NCI-H187 treated with DMSO at 0.1 percent for 48 hours (cell line): ENCODE results near the gene CFAP410.
"Not testable (repeated sequence)": the region's sequence is repeated elsewhere in the genome, so short reads cannot be mapped to it uniquely, and the experiment has no call there.

Experiments used
- DNase-seq: peaks from one replicate; lab custom pipeline; 2025; lab: John Stamatoyannopoulos, UW

CFAP410 gene

GRCh38 chr21:44368711-44369446 lies 29.7 kb upstream of the CFAP410 start:
- DNase-seq: no peak

DNA sequence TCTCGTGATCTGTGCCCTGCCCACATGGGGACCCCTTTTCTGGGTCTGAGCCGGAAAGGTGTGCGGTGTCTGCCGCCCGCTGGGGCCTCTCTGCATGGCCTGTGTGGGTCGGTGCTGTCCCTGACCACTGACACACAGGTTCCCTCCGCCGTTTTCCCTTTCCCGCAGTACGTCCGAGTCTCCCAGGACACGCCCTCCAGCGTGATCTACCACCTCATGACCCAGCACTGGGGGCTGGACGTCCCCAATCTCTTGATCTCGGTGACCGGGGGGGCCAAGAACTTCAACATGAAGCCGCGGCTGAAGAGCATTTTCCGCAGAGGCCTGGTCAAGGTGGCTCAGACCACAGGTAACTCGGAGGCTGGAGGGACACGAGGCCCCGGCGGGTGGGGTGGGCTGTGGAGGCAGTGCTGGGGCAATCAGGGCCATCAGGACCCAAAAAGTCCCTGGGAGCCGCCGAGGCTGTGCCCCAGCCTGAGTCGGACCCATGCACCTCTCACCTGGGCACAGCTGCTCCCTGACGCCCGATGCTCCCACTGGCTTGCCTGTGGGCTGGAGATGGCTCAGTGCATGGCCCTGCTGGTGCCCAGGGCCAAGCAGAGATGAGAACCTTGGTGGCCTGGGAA lies 27.5 kb upstream of the CFAP410 start:
- no peak for DNase-seq

- no peak for DNase-seq
Measured at GRCh38 chr21:44365967-44366585, 26.9 kb upstream of the CFAP410 start.

GRCh38 chr21:44365251-44365966 lies 26.2 kb upstream of the CFAP410 start:
- no peak for DNase-seq

- no peak for DNase-seq
Measured at GRCh38 chr21:44364151-44365053, 25.2 kb upstream of the CFAP410 start.

- DNase-seq: no peak
Measured at GRCh38 chr21:44363278-44363677, 24.1 kb upstream of the CFAP410 start.

- not testable (repeated sequence) for DNase-seq
Measured at GRCh38 chr21:44361903-44362302, 22.7 kb upstream of the CFAP410 start.

DNA sequence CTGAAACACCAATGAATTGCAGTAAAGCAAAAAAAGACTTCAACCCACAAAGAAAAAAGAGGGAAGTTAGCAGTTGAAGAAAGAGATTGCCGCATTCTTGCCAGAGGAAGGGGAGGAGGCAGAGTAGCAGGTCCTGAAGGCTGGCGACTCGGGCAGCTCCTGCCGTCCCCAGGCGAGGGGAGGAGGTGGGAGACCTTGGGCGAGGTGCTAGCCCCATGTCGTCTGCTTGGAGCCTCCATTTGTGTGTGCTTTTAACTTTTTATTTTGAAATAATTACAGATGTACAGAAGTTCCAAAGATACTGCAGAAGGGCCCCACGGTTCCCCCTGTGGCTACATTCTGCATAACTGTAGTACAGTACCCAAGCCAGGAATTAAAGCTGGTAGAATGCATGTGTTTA lies 21.0 kb upstream of the CFAP410 start:
- no peak for DNase-seq

- no peak for DNase-seq
Measured at GRCh38 chr21:44359396-44359795, 20.2 kb upstream of the CFAP410 start.

DNA sequence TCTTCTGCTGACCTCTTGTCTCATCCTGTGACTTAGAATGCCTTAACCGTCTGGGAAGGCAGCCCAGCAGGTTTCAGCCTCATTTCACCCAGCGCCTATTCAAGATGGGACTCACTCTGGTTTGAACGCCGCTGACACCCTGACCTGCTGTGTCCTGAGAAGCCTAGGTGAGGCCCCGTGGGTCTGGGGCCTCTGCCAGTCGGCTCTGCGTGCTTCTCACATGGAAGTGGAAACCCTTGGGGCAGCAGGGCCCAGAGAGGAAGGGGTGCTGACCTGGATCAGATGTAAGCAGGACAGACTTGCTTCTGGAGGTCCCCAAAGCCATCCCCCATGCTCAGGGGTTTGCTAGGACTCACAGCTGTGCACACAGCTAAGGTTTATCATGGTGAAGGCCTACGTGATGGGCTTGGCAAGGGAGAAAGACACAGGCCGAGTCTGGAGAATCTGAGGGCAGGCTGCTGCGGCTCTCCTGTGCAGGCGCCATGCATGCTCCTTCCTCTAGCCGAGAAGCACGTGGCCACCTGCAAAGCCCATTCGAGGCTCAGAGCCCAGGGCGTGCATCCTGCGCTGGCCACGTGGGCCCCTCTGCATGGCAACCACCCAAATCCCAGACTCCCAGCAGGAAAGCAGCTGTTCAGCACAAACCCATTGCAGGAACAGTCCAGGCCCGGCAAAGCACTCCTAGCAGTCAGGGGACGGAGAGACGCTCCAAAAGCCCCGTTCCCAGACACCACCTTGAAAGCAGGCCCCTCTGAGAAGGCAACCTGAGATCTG lies 18.1 kb upstream of the CFAP410 start:
- no peak for DNase-seq

DNA sequence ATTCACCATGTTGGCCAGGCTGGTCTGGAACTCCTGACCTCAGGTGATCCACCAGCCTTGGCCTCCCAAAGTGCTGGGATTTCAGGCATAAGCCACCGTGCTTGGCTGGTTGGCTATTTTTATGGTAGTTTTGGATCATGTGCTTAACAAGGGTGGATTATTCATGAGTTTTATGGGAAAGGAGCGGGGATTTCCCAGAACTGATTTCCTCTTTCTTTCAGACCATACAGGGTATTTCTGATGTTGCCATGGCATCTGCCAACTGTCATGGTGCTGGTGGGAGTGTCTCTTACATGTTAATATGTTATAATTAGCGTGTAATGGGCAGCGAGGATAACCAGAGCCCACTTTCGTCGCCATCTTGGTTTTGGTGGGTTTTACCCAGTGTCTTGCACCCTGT lies 17.4 kb upstream of the CFAP410 start:
- DNase-seq: no peak

DNA sequence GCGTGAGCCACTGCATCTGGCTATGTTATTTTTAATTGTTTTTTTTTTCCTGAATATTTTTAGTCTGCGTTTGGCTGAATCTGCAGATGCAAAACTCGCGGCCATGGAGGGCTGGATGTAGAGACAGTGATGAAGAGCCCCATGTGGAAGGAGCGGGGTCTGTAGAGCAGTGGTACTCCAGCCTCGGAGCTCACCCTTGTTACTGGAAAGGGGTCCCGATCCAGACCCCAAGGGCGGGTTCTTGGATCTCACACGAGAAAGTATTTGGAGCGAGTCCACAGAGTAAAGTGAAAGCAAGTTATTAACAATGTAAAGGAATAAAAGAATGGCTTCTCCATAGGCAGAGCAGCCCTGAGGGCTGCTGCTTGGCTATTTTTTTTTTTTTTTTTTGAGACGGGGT lies 17.0 kb upstream of the CFAP410 start:
- no peak for DNase-seq

DNA sequence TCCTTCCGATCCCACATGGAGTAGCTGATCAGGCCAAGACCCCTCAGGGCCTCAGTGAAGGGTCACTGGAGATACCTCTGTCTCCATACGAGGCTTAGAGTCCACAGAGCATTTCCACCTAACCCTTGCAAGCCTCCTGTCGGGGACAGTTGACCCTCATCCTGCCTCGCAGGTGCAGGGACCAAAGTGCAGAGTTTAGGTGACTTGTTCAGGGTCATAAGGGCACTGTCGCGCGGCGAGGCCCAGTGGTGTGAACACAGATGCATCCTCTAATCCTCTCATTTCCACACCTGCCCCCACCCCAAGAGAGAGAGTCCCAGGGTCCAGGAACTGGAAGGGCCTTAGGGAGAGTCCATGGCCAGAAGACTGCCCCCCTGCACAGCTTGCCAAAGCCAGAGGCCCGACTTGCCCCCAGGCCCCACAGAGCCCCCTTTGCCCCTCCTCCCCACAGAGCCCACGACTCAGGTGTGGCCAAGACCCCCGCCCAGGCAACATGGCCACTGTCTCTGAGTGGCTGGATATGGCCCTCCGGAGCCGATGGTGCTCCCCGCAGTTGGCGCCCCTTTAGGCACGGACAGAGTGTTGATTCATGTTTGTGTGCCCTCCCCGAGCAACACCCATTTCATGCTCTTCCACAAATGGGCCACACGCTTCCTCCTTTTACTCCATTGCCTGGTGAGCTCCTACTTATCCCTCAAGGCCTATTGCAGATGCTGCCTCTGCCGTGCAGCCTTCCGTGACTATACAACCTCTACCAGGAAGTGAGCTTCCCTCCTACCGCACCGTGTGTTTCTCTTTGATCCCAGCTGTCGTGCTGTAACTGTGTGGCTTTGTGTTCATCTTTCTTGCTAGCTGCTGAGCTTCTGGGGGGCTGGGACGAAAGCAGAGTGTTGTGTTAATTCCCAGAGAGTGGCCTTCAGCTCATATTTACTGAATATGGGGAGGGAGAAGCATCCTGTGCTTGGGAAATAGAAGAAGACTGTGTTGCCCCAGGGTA lies 15.9 kb upstream of the CFAP410 start:
- no peak for DNase-seq

GRCh38 chr21:44354001-44354405 lies 14.8 kb upstream of the CFAP410 start:
- DNase-seq: no peak

DNA sequence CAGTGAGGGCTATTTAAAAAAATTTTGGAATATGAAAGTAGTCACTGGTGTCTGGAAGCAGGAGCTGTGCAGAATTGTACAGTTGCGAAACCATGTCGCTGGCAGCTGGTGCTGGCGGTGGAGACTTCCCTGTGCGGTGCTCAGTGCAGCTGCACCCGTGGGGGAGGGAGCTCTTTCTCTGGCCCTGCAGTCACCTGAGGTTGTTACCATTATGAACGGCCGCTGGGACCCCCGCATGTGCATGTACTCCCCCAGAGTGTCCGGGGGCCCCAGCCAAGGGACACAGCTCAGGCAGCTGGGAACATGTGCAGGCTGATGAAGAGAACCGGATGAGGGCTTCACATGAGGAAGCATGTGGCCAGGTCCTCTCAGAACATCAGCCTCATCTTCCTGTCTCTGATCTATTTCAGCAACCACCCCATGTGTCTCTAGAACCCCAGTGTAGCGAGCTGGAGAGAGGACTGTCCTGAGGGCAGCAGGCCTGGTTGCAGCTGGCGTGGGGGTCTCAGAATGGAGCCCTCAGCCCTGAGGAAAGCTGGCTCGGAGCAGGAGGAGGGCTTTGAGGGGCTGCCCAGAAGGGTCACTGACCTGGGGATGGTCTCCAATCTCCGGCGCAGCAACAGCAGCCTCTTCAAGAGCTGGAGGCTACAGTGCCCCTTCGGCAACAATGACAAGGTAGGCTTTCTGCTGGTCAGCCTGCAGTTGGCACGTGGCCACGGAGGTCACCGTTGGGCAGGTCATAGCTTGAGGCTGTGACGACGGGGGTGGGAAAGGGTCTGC lies 14.2 kb upstream of the CFAP410 start, which contains the start of gene TRPM2:
TRPM2 (plus strand) TSS at position 431 of the 780 bp plus-strand sequence; CDS start at position 511, 80 bp downstream.
- no peak for DNase-seq

- no peak for DNase-seq
Measured at GRCh38 chr21:44352253-44352860, 13.2 kb upstream of the CFAP410 start.

DNA sequence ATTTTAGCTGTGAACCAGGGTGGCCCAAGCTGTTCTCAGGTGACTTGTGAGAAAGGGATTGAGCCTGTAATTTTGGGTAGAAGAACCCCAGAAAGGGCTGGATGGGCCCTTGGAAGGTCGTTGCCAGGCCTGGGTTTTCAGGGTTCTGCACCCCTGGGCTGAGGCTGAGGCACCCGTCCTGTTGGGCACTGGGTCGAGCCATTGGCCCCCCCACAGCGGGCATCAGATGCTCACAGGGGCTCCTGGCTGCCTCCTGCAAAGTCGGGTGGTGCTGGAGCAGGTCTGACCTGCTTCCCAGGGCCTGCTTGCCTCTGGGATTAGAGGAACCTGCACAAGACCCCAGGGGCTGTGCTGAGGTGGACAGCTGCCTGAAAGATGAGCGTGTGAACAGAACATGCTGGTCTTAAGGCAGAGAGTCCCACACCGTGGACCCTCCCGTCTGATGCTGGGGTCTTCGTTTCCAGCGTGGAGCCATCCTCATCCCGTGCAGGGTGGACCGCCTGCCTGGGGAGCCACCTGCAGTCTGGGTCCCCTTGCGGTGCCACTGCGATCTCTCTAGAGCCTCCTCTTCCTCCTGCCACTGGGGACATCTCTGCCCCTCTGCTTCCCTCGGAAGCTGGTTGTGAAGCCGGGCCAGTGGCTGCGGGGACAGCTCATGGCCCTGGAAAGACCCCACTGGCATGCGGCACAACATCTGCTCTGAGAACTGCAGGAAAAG lies 12.5 kb upstream of the CFAP410 start:
- no peak for DNase-seq
